Activated naive CD4-positive, alpha-beta T cell (primary cell): ENCODE results near the gene ST3GAL4.

Experiments used
- DNase-seq, 4 experiments: peaks; one replicate each; lab custom pipeline; 2025; lab: John Stamatoyannopoulos, UW

The ST3GAL4 gene

GRCh38 chr11:126450806-126451205 is 95.3 kb downstream of the ST3GAL4 start:
- DNase-seq = no peak

GRCh38 chr11:126451211-126451802 is 95.8 kb downstream of the ST3GAL4 start:
- no peak for DNase-seq

GRCh38 chr11:126452241-126453101 is 97.0 kb downstream of the ST3GAL4 start:
- DNase-seq = no peak

- no peak for DNase-seq
Observed at GRCh38 chr11:126456089-126456488, 100.6 kb downstream of the ST3GAL4 start.

GRCh38 chr11:126456783-126457542 is 101.5 kb downstream of the ST3GAL4 start:
- DNase-seq = no peak

- DNase-seq = no peak
Observed at GRCh38 chr11:126457817-126458216, 102.3 kb downstream of the ST3GAL4 start.

GRCh38 chr11:126459691-126460281 is 104.3 kb downstream of the ST3GAL4 start:
- DNase-seq = no peak

GRCh38 chr11:126460417-126461095 is 105.1 kb downstream of the ST3GAL4 start:
- no peak for DNase-seq

- no peak for DNase-seq
Observed at GRCh38 chr11:126461096-126461440, 105.6 kb downstream of the ST3GAL4 start.

GRCh38 chr11:126461996-126462395 is 106.5 kb downstream of the ST3GAL4 start:
- no peak for DNase-seq

GRCh38 chr11:126462422-126462821 is 106.9 kb downstream of the ST3GAL4 start:
- no peak for DNase-seq
